HK-2 (cell line): ENCODE measurements around the gene PRKN.
"Not testable (repeated sequence)": the region's sequence is repeated elsewhere in the genome, so short reads cannot be mapped to it uniquely, and the experiment has no call there.

Source experiments
- DNase-seq: peaks from one replicate; pipeline ENCODE4 v3.0.0-alpha.2; 2018; ENCODE audit not compliant: unreplicated experiment

PRKN gene

GRCh38 chr6:162710936-162711335, 16.6 kb downstream of the PRKN start:
- no peak for DNase-seq

DNA sequence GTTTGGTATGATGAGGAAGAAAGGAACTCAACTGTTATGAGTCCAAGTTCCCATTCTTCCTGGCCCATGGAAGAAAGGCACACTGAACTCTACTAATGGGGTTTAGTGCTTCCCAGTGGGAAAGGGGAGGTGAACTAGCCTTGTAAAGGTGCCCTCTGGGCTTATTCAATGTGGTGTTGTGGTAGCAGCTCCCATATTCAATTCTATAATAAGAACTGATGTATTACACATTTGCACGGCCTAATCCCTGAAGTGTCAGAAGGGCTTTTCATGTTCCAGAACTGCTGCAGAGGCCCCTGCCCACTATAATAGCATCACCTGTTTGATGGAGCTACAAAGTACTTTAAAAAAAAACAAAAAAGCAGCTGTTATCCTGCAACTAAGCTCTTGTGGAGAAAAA, 17.1 kb downstream of the PRKN start:
- no peak for DNase-seq

GRCh38 chr6:162709431-162709830, 18.1 kb downstream of the PRKN start:
- DNase-seq = no peak

DNA sequence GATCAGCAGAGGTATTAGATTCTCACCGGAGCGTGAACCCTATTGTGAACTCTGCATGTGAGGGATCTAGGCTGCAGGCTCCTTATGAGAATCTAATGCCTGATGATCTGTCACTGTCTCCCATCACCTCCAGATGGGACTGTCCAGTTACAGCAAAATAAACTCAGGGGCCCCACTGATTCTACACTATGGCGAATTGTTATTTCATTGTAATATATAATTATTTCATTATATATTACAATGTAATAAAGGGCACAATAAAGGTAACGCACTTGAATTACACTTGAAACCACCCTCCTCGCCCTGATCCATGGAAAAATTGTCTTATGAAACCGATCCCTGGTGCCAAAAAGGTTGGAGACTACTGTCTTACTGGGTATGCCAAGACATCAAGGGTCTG, 18.6 kb downstream of the PRKN start:
- DNase-seq = no peak

DNA sequence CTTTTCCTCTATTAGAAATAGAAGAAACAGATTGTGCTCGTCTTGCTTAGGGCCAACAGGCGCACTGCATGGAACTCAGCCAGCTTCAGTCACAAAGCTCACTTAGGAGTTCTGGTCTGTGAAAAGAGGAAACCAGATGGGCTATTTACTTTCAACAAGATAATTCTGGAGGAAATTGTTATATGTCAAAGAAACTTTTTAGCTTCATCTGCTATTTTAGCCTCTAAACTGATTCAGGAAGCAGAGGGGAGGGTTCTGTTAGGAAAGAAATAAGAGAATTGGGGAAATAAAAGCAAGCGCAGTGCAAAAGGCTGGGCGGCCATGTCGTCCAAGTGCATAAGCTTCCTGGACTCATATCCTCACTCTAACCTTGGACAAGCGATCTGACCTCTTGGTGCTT, 21.3 kb downstream of the PRKN start:
- DNase-seq = no peak

GRCh38 chr6:162705736-162706135, 21.8 kb downstream of the PRKN start:
- DNase-seq = no peak

DNA sequence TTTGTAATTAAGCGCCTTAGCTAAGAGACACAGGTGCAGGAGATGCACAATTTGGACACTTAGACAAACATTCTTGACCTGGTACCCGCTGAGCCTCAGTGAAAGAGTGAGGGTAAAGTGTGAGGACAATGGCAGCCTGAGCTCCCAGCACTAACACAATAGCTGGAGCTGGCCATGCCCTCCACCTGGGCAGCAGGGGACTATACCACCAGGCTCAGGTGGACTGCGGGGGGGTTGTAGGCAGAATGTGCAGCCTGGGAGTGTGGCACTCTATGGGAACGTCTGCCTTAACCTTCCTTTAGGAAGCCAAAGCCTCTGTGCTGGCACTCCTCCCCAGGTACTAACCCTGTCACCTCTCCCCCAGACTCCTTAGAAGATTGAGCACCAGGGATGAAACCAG, 23.6 kb downstream of the PRKN start:
- DNase-seq = no peak

- DNase-seq = no peak
Observed at GRCh38 chr6:162702446-162702845, 25.1 kb downstream of the PRKN start.

GRCh38 chr6:162701551-162701950, 26.0 kb downstream of the PRKN start:
- DNase-seq = no peak

GRCh38 chr6:162700966-162701365, 26.6 kb downstream of the PRKN start:
- no peak for DNase-seq

DNA sequence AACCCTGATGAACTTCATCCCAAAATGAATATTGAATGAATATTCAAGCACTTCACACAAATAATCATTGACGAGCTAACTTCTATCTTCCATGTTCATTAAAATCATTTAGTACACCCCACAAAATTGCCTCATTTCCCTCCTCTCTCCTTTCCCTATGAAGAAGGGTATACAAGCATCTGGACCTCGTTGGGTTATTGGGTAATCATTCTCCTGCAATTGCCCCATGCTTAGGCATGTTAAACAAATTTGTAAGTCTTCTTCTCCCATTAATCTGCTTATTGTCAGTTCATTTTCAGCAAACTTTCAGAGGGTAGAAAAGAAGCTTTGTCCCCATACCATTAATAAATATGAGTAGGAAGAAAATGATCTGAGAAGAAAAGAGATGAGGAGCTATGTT, 27.6 kb downstream of the PRKN start:
- no peak for DNase-seq

DNA sequence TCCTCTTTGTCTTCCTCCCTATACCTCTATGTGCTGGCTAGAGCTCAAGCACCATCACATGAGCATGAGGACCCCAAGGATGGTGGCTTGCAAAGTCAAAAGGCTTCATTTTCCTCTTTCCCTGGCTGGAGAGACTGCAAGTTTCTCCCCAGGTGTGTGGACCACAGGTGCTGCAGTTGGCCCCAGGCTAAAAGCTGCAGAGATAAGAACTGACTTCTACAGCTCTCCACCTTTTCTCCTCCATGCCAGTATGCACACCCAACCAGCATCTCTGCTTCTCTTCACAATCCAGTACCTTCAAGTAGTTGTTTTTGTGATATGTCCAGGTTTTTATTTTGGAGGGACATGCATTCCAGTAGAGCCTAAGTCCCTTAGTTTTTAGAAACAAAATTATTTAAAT, 29.1 kb downstream of the PRKN start:
- no peak for DNase-seq

- DNase-seq = no peak
Observed at GRCh38 chr6:162697872-162698403, 29.6 kb downstream of the PRKN start.

GRCh38 chr6:162690158-162690557, 37.4 kb downstream of the PRKN start:
- no peak for DNase-seq

GRCh38 chr6:162688751-162689345, 38.7 kb downstream of the PRKN start:
- DNase-seq = no peak

- DNase-seq = no peak
Observed at GRCh38 chr6:162685586-162685985, 42.0 kb downstream of the PRKN start.

GRCh38 chr6:162684961-162685360, 42.6 kb downstream of the PRKN start:
- DNase-seq = no peak

DNA sequence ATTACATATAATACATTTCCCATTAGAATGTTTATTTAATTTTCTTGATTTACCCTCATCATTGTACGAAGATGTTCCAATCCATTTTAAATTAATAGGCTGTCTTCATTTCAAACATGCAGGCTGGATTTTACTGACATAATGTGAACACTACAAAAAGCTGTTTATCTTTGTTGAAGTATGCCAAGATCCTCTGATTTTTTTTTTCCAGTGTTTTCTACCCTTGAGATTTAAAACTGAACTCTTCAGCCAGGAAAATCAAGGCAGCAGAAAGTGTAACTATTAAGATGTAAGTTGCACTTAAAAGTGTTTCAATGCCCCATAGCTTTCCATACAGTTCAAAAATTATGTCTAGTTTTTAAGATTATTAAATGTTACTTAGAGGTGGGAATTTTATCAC, 43.5 kb downstream of the PRKN start:
- DNase-seq = no peak

DNA sequence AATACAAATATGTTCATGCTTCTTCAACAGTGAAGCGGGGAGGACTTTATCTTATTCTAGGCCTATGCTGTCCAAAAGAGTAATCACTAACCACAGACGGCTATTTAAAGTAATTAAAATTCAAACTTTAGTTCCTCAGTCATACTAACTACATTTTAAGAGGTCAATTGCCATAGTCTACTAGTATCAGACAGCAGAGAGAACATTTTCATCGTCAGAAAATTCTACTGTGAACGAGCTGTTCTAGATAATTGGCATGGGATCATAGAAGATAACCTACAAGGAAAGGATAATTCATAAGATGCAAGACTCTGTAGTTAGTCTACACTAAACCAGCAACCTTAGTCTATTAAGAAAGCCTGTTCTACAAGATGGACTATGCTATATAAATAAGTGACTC, 44.4 kb downstream of the PRKN start:
- DNase-seq = no peak

DNA sequence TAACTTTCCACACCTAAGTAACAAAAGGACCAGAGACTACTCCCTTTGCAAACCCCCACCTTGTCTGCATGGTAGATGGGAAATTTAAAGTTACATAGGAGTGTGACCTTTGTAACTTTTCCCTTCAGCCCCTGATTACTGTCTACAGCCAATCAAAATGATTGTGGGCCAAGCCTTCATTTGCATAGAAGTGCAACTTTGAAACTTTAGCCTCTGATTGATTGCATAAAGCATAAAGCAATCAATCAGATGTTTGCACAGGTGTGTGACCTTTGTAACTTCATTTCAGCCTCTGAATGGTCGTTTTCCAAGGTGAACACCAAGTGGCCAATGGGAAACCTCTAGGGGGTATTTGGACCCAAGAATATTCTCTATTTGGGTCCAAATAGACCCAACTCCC, 46.1 kb downstream of the PRKN start:
- no peak for DNase-seq

DNA sequence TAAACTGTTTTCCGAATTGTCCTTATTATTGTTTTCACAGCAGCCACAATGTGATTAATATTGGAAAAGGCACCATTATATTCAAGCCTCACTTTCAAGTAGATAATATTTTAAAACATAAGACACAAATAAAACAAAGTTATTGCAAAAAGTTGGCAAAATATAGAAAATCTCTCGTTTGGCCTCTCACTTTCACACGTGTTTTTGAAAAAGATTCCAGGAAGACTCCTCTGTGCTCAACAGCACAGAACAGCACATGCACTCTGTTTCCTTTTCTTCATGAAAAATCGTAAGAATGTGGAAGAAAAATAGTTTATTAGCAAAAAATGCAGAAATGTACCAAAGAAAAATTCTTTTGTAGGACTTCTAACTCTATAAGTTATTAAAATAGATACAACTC, 46.7 kb downstream of the PRKN start:
- no peak for DNase-seq

DNA sequence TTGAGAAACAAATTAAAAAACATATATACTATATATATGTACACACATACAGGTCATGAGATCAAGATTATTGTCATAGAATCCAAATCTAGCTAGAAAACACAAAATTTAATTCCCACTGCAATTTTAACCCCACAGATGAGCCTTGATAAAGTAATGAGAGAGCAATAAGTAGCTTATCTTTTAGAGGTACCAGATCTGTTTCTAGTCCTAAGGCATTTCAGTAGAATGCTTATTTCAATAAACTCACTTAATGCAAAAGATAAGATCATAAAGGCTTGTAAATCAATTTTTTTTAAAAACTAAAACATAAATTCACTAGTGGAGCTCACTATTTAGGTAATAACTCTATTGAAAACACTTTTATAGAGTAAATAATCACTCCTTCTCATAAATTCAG, 47.2 kb downstream of the PRKN start:
- DNase-seq = no peak

- DNase-seq = no peak
Observed at GRCh38 chr6:162679681-162680080, 47.9 kb downstream of the PRKN start.

DNA sequence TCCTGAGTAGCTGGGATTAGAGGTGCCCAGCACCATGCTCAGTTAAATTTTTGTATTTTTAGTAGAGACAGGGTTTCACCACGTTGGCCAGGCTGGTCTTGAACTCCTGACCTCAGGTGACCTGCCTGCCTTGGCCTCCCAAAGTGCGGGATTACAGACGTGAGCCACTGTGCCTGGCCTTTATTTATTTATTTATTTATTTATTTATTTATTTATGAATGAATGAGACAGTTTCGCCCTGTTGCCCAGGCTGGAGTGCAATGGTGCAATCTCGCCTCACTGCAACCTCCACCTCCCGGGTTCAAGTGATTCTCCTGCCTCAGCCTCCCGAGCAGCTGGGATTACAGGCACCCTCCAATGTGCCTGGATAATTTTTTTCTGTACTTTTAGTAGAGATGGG, 48.7 kb downstream of the PRKN start:
- not testable (repeated sequence) for DNase-seq
